Nephron progenitor cell (in vitro differentiated cells): Measurements from ENCODE around the gene ITGA2B.
"Not testable (repeated sequence)": the region's sequence is repeated elsewhere in the genome, so short reads cannot be mapped to it uniquely, and the experiment has no call there.

Source experiments
- DNase-seq: peaks from one replicate; pipeline ENCODE4 v3.0.0; 2021
- H3K27ac Mint-ChIP-seq: 2 replicates; pipeline ENCODE4 v1.8.0; 2021; ENCODE audit warnings: mild to moderate bottlenecking, moderate library complexity, mixed read lengths
- H3K27me3 Mint-ChIP-seq: 2 replicates; pipeline ENCODE4 v1.8.0; 2021; ENCODE audit warnings: mild to moderate bottlenecking, low read depth, mixed read lengths; ENCODE audit not compliant: poor library complexity
- H3K36me3 Mint-ChIP-seq: 2 replicates; pipeline ENCODE4 v1.8.0; 2021; ENCODE audit warnings: low read depth, mixed read lengths
- H3K4me1 Mint-ChIP-seq: 2 replicates; pipeline ENCODE4 v1.8.0; 2021; ENCODE audit warnings: mixed read lengths
- H3K4me3 Mint-ChIP-seq: 2 replicates; pipeline ENCODE4 v1.8.0; 2021; ENCODE audit warnings: mild to moderate bottlenecking, moderate library complexity, mixed read lengths
- H3K9me3 Mint-ChIP-seq: 2 replicates; pipeline ENCODE4 v1.8.0; 2021; ENCODE audit warnings: mild to moderate bottlenecking, moderate library complexity, mixed read lengths
- TF ChIP-seq, protein P1 (sequence below): fragments of 200-600 bp; sonication (generic); IDR thresholded peaks from 2 replicates; pipeline ENCODE4 v1.5.0; 2021; ENCODE audit warnings: antibody characterized with exemption

The ITGA2B gene

DNA sequence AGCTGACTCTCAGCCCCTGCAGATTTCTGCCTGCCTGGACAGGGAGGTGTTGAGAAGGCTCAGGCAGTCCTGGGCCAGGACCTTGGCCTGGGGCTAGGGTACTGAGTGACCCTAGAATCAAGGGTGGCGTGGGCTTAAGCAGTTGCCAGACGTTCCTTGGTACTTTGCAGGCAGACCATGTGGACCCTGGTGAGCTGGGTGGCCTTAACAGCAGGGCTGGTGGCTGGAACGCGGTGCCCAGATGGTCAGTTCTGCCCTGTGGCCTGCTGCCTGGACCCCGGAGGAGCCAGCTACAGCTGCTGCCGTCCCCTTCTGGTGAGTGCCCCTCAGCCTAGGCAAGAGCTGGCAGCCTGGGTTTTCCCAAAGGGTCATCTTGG is 40.5 kb downstream of the ITGA2B start:
- H3K27ac Mint-ChIP-seq = no peak overlapping the region
- peaks cover 5% of the 10 kb centered on the region for H3K36me3 Mint-ChIP-seq
- H3K4me1 Mint-ChIP-seq = peaks cover 27% of the 10 kb centered on the region
- no peak overlapping the region for H3K4me3 Mint-ChIP-seq
- TF ChIP-seq, protein P1, sequence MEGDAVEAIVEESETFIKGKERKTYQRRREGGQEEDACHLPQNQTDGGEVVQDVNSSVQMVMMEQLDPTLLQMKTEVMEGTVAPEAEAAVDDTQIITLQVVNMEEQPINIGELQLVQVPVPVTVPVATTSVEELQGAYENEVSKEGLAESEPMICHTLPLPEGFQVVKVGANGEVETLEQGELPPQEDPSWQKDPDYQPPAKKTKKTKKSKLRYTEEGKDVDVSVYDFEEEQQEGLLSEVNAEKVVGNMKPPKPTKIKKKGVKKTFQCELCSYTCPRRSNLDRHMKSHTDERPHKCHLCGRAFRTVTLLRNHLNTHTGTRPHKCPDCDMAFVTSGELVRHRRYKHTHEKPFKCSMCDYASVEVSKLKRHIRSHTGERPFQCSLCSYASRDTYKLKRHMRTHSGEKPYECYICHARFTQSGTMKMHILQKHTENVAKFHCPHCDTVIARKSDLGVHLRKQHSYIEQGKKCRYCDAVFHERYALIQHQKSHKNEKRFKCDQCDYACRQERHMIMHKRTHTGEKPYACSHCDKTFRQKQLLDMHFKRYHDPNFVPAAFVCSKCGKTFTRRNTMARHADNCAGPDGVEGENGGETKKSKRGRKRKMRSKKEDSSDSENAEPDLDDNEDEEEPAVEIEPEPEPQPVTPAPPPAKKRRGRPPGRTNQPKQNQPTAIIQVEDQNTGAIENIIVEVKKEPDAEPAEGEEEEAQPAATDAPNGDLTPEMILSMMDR = no peak
- DNase-seq = no peak
- H3K27me3 Mint-ChIP-seq = peaks cover 9% of the 10 kb centered on the region
- no peaks in the 10 kb centered on the region for H3K9me3 Mint-ChIP-seq

DNA sequence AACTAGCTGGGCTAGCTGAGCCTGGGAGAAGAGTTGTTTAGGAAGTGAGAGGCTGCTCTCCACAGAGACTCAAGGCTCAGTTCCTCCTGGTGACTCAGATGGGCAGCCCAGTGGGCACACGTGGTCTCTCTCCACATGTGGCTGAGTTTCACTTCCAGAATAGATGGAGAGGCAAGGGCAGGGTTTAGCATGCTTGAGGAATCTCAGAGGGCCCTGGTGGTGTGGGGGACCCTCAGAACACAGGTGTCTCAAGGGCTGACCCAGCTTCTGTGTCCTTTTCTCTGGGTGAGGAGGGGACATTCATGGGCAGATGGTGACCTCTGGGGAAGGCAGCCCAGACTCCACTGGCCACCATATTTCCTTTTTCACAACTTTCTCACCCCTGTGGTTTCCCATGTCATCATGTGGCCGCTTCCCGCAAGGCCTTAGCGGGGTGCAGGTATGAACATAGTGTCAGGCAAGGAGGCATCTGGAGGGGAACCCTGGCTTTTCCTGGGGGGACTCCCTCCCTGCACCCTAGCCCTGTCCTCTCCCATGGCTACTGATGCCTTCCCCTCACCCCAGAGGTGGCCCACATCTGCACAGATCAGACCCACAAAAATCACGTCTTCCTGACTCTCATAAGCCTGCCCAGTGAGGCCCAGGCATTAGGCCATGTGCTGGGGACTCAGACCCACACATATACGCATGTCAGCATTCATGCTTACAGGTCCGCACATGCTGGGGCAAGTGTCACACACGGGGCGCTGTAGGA is 41.0 kb downstream of the ITGA2B start:
- H3K36me3 Mint-ChIP-seq = peaks cover 5% of the 10 kb centered on the region
- H3K4me3 Mint-ChIP-seq = no peak overlapping the region
- H3K4me1 Mint-ChIP-seq = peaks cover 32% of the 10 kb centered on the region
- DNase-seq = no peak
- TF ChIP-seq, protein P1 = no peak
- H3K27ac Mint-ChIP-seq = no peak overlapping the region
- H3K9me3 Mint-ChIP-seq = no peaks in the 10 kb centered on the region
- peaks cover 14% of the 10 kb centered on the region for H3K27me3 Mint-ChIP-seq

DNA sequence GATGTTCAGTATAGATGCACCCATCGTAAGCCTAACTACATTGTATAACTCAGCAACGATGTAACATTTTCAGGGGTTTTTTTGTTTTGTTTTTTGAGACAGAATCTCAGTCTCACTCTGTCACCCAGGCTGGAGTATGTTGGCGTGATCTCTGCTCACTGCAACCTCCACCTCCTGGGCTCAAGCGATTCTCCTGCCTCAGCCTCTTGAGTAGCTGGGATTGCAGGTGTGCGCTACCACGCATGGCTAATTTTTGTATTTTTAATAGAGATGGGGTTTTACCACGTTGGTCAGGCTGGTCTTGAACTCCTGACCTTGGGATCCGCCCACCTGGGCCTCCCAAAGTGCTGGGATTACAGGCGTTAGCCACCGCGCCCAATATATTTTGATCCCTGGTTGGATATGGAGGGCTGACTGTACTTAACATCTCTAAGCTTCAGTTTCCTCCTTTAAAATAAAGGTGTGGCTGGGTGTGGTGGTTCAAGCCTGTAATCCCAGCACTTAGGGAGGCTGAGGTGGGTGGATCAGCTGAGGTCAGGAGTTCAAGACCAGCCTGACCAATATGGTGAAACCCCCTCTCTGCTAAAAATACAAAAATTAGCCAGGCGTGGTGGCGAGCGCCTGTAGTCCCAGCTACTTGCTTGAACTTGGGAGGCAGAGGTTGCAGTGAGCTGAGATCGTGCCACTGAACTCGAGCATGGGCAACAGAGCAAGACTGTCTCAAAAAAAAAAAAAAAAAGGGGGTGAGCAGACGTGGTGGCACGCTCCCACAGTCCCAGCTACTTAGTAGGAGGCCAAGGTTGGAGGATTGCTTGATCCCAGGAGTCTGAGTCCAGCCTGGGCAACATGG is 42.0 kb downstream of the ITGA2B start:
- H3K4me3 Mint-ChIP-seq, H3K27ac Mint-ChIP-seq, H3K9me3 Mint-ChIP-seq, DNase-seq, H3K36me3 Mint-ChIP-seq: not testable (repeated sequence)
- Mint-ChIP-seq H3K27me3 (peaks cover 20% of the 10 kb centered on the region), H3K4me1 (peaks cover 26% of the 10 kb centered on the region)

DNA sequence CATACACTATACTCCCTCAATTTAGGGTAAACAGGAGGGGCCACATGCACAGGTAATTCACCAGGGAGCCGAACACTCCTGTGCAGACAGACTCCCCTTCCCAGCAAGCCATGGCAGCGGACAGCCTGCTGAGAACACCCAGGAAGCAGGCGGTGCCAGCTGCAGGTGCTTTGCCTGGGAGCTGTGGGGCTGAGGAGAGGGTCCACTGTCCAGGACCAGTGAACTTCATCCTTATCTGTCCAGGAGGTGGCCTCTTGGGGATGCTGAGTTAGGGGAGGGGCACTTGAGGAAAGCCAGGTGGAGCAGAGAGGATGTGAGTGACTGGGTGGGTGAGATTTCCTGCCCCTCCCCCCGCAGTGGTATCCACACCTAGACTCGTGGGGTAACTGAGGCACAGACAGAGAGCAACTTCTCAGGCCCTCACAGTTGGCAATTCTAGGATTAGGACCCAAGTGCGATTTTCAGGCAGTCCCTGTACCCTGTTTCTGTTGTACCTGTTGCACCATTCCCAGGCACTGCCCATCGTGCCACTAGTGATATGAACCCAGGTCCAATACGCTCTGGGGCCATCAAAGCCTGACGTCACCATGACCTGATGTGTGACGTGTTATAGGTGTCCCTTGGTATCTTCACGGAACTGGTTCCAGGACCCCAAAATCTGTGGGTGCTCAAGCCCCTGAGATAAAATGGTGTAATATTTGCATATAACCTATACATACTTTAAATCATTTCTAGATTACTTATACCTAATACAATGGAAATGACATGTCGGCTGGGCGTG is 43.2 kb downstream of the ITGA2B start:
- Mint-ChIP-seq H3K27ac (no peak overlapping the region), H3K27me3 (peaks cover 30% of the 10 kb centered on the region), H3K4me3 (peak overlapping the region; percentile 92), H3K9me3 (no peaks in the 10 kb centered on the region), H3K36me3 (no peaks in the 10 kb centered on the region), H3K4me1 (peaks cover 26% of the 10 kb centered on the region)
- TF ChIP-seq, protein P1 = no peak
- DNase-seq = no peak

DNA sequence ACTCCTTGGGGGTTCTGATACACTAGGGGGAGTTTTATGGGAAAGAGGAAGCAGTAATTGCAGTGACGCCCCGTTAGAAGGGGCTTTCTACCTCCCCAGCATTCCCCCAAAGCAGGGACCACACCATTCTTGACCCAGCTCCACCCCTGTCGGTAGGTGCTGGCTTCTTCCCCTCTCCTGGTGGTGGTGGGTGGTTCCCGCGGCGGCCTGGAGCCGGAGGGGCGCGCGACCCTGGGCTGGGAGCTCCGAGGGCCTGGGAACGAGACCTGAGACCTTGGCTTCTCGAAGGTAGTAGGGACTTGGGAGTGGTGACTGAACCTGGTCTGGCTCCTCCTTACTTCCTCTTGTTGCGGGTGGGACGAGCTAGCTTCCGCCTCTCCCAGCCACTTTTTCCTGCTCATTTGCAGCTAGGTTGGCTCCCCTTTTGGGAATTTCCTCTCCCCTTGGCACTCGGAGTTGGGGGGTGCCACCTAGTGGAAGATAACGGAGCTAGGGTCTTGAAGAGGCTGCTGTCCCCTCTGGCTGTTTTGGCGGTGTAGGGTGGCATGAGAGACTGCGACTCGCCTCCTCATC is 43.9 kb downstream of the ITGA2B start:
- H3K4me1 Mint-ChIP-seq = peaks cover 26% of the 10 kb centered on the region
- DNase-seq = peak; percentile 71
- H3K4me3 Mint-ChIP-seq = peak overlapping the region; percentile 92

More for the DNA sequence above, 43.9 kb downstream of the ITGA2B start:
- TF ChIP-seq, protein P1 = peak; percentile 54
- Mint-ChIP-seq H3K36me3 (no peaks in the 10 kb centered on the region), H3K9me3 (no peaks in the 10 kb centered on the region), H3K27me3 (peaks cover 36% of the 10 kb centered on the region), H3K27ac (peak overlapping the region; percentile 93)
